ENCODE data around the gene HBP1.
A peak's percentile ranks its signal among the peaks of the same experiment; 100 is the strongest.
"Not testable (repeated sequence)": the region's sequence is repeated elsewhere in the genome, so short reads cannot be mapped to it uniquely, and the experiment has no call there.

The HBP1 gene

GRCh38 chr7:107155726-107156125, 13.1 kb upstream of the HBP1 start:
- DNase-seq (ENCODE audit: low read depth in 2 of 3, low spot score in 2 of 3): not testable (repeated sequence)

DNA sequence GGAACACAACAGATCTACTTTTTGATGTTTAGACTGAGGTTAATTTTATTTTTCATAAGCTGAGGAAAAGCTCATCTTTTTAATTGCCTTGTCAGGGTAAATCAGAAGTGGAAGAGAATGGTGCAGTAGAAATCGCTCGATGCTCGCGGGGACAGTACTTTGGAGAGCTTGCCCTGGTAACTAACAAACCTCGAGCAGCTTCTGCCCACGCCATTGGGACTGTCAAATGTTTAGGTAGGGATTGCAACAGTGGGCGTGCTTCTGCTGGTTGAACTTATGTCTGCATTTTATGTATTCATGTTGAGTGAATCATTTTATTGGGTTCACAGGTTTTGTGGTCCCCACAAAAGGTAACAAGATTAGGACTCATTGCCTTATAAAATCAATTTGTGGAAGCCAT, 11.7 kb upstream of the HBP1 start:
- no peak for DNase-seq (ENCODE audit: low read depth in 2 of 3, low spot score in 2 of 3)

- DNase-seq (ENCODE audit: low read depth in 2 of 3, low spot score in 2 of 3): no peak
Measured at GRCh38 chr7:107158028-107158427, 10.8 kb upstream of the HBP1 start.

GRCh38 chr7:107160389-107160788, 8.4 kb upstream of the HBP1 start:
- DNase-seq (ENCODE audit: low read depth in 2 of 3, low spot score in 2 of 3): no peak

DNA sequence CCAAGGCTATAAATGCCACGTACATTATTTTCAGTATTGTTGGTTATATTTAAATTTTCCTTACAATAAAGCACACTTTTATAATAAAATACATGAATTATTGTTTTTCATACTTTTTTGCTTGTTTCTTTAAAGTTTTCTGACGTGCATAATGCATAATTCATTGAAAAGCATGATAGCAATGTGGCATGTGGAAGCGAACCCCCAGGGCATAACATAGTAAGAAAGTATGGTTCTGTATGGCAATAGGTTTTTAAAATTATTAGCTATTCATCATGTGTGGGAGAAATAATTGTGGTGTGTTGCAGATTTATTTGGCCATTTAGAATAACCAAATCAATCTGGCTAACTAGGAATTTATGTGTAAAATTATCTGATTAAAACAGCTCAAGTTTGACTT, 7.4 kb upstream of the HBP1 start:
- no peak for DNase-seq (ENCODE audit: low read depth in 2 of 3, low spot score in 2 of 3)

- DNase-seq (ENCODE audit: low read depth in 2 of 3, low spot score in 2 of 3): no peak
Measured at GRCh38 chr7:107162475-107162874, 6.3 kb upstream of the HBP1 start.

GRCh38 chr7:107164092-107164491, 4.7 kb upstream of the HBP1 start:
- no peak for DNase-seq (ENCODE audit: low read depth in 2 of 3, low spot score in 2 of 3)

DNA sequence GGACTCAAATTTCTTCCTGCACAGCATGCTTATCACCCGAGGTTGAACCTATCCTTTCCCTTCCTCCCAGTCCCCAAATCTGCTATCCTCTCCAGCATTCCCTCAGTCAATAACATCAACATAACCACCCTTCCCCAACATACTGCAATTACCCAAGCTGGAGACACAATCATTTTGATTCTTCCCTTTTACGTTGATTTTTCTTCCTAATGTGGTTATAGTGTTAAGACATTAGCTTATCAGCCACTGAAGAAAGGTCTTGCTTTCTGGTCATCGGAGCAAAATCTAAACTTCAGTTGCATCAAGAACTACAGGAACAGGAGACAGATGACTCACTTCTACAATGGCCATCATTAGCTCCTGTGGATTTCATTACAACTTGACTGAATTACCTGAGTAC, 3.5 kb upstream of the HBP1 start:
- no peak for DNase-seq (ENCODE audit: low read depth in 2 of 3, low spot score in 2 of 3)

GRCh38 chr7:107166736-107167426, 1.9 kb upstream of the HBP1 start:
- no peak for DNase-seq (ENCODE audit: low read depth in 2 of 3, low spot score in 2 of 3)

GRCh38 chr7:107167483-107168232, 1.1 kb upstream of the HBP1 start:
- DNase-seq (ENCODE audit: low read depth in 2 of 3, low spot score in 2 of 3): no peak

DNA sequence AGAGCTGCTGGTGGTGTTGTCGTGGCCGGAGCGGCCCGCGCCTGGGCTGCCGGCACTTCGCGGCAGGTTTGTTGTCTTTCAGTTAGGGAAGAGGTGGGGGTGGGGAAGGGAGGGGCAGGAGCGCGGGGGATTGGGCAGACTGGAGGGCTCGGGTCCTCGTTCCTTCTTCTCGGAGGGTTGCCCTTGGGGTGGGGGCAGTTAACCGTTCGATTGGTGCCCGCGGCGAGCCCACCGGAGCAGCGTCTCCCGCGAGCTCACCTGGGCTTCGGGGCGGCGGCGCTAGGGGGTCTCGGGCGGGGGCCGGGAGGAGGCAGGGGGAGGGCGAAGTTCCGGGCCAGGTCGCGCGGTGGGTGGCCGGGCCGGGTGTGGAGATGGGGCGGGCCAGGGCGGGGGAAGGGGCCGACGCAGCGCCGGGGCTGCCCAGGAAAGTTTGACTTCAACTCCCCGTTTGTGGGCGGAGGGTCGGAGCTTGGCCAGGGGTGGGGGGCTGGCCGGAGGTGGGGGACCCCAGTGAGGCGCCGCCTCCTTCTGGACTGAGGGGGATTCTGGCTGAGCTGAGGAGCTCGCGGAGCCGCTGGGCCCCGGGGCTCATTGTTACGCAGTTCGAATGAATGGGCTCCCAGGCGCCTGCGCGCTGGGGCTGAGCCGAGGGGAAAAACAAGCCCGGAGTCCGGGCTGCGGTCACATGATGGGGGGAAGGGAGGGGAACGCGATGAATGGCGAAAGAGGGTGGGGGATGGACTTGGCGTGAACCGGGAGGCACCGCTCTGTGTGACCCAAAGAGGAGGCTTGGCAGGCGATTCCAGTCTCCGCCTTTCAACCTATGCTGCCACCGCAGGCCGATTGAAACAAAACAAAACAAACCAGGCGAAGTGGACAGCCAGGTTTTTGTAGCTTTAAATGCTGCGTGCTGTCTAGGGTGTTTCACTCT, 582 bp downstream of the HBP1 start:
- peak; percentile 71 to 81 (median 76) for DNase-seq (ENCODE audit: low read depth in 2 of 3, low spot score in 2 of 3)

DNA sequence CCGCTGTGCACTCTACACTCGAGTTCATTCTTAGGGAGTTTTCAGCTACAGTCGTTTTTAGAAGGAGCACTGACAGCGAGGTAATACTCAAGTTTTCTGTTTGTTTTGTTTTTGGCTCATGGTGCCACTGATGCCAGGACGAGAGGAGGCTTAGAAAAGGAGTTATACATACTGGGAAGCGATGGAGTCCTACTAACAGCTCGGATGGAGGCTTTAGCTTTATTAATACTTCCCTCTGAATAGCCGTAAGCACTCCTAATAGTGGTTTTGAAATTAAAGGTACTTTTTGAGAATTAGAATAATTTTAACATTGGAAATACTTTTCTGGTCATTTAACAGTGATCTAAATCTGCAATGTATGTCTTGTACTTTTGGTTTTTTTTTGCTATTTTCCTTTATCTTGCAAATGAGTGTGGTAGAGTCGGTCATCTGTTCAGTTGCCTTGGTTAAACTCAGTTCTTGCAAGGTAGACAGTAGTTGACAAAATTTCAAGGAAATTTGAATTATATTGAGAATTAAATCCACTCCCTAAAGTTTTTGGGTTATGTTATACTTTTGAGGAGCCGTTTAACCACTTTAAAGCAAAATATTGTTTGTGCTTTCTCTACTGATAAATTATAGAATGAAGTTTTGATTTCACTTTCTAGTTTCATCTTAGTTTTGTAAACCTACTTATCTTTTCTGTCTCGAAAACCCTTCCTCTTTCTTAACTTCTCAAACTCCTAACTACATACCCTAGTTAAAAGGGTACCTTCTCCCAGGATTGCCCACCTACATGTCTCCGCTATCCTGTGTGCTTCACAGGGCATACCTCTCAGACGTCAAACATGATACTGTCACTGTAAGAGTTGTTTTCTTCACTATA, 1.5 kb downstream of the HBP1 start:
- DNase-seq (ENCODE audit: low read depth in 2 of 3, low spot score in 2 of 3): no peak

- no peak for DNase-seq (ENCODE audit: low read depth in 2 of 3, low spot score in 2 of 3)
Measured at GRCh38 chr7:107171496-107171895, 2.7 kb downstream of the HBP1 start.

DNA sequence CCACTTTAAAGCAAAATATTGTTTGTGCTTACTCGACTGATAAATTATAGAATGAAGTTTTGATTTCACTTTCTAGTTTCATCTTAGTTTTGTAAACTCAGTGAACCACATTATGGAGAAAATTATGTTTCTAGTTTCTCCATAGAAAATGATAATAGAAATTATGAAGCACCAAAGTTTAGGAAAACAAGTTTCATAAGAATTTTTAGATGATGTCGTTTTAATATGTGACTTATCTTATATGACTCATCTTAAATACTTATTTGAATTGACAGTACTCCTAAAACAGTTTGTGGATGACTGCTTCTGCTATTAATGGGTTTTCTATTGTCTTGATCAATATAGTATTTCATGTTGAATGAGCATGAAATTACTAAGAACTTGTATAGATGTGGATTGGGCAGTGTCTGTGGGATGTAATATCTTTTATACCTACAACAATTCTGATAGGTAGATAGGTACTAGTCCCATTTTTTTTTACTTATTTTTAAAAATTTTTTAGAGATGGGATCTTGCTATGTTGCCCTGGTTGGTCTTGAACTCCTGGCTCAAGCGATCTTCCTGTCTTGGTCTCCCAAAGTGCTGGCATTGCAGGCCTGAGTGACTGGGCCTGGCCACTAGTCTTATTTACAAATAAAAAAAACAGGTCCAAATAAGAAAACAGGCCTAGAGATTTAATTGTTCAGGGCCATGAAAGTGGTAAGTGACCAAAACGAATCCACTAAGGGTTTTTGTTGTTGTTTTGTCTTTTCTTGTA, 3.7 kb downstream of the HBP1 start:
- DNase-seq (ENCODE audit: low read depth in 2 of 3, low spot score in 2 of 3): no peak

- DNase-seq (ENCODE audit: low read depth in 2 of 3, low spot score in 2 of 3): no peak
Measured at GRCh38 chr7:107173191-107173590, 4.4 kb downstream of the HBP1 start.

DNA sequence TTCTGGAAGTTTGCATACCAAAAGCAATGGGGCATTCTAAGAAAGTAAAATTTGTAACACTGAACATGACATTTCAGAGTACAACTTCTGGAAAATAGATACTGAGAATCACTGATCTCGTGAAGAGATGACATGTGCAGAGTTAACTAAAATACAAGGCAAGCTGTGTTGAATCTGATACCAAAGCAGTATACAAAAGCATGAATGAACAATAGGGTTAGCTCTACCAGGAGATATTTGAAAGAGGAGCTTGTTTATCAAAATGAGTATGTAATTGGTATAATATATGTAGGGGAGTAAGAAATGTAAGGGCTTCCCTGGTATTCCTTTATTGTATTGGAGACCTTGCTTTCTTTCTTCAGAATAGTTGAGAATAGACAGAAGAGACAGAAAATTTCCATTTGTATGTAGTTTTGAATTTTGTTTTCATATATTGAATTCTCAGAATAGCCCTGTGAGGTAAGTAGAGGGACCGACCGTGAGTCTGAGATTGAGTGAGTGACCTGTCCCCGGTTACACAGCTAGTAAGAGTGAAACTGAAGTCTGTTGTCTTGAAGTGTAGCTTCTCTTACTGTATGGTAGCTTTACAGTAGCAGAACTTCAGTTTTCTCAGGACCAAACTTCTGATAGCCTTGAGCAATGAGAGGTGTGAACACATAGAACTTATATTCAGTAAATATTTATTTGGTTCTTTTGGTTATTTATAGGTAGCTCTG, 5.0 kb downstream of the HBP1 start:
- DNase-seq (ENCODE audit: low read depth in 2 of 3, low spot score in 2 of 3): no peak

- DNase-seq (ENCODE audit: low read depth in 2 of 3, low spot score in 2 of 3): no peak
Measured at GRCh38 chr7:107179326-107180164, 10.7 kb downstream of the HBP1 start.

GRCh38 chr7:107180378-107180777, 11.6 kb downstream of the HBP1 start:
- DNase-seq (ENCODE audit: low read depth in 2 of 3, low spot score in 2 of 3): peak in 2 of 3 experiments; percentile 40 to 48
